Measurements from ENCODE around the gene RAD51B. TPM values are rescaled to one million over a fixed set of nuclear protein-coding genes. Genes with fewer than 3 reads are reported as not detected.

Gene RAD51B
- total and polyA plus RNA-seq, 8 donors: 1.8 to 30.7 (median 15.3) TPM

DNA sequence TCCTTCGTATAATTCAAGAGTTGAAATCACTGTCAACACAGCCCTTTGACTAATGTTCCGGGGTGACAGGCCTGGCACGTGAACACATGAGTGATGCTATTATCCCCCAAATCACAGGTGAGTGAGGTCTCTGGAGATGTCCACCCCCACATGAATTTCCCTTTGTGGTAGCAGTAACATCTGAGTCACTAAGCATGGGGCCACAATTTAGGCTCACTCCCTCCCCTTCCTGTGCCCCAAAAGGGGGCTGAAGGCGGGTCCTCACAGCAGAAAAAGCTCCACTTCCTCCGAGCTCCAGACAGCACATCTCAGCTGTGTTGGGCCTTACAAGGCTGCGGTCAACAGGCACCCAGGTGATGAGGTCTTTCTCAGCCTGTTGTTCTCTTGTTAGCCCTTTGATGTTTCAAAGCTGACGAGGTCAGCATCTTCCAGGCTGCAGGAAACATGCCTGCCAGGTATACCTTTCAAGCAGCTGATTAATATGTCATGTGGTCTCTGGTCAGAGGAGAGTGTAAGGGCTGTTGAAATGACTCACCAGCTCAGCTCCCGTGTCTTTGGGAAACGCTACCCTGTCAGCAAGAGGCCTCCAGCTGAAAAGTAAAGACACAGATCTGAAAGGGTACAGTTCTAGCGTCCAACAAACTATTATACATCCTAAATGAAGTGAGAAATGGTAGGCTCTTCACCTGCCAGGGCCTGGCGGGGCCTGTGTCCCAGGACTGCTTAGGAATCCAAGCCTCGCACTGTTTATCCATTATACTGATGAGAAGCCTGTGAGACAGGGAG is 866.0 kb downstream of the RAD51B start:
- WGBS, 5 donors: 62 to 74% (median 72%) methylated on average over 11 to 12 of the region's 12 CpGs
- Histone ChIP-seq H3K36me3 (no peaks in the 10 kb centered on the region), H3K27ac (peak overlapping the region in 4 of 5 donors; percentile 17 to 82 (median 76)), H3K4me1 (peaks cover 30 to 75% (median 53%) of the 10 kb centered on the region in 4 donors), H3K4me3 (no peak overlapping the region), H3K27me3 (no peaks in the 10 kb centered on the region), H3K9me3 (no peaks in the 10 kb centered on the region)
- no peak for TF ChIP-seq CTCF (IDR thresholded peaks at IDR 0.05)
- TF ChIP-seq POLR2AphosphoS5 (IDR thresholded peaks at IDR 0.05): peak in 1 of 3 donors; percentile 53
- intact Hi-C loops (cut with DNase I; ENCODE audit: low total_unique reads): no loop called here
- DNase-seq: peak in 1 of 2 donors; percentile 84

DNA sequence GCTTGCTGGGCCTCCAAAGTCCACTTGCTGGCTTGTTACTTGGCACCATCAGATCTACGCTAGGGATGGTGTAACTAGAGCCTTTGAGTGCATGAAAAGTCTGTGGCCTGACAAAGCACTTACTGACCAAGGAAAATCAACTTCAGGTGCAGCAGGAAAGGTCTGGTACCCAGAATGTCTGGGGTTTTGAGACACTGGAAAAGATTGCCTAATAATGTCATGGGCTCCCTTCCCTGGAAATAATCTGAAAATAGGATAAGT is 866.6 kb downstream of the RAD51B start:
- no peak for DNase-seq
- TF ChIP-seq POLR2A (IDR thresholded peaks at IDR 0.05): no peak
- no peak for TF ChIP-seq EP300 (IDR thresholded peaks at IDR 0.05)
- no peak for TF ChIP-seq CTCF (IDR thresholded peaks at IDR 0.05)
- no peak for TF ChIP-seq POLR2AphosphoS5 (IDR thresholded peaks at IDR 0.05)
- H3K4me3 ChIP-seq: no peak overlapping the region
- H3K27me3 ChIP-seq: no peaks in the 10 kb centered on the region
- 94 to 100% (median 100%) methylated on average over 1 of the region's 1 CpG for WGBS, 5 donors
- H3K4me1 ChIP-seq: peaks cover 25 to 69% (median 49%) of the 10 kb centered on the region in 4 donors
- H3K9me3 ChIP-seq: no peaks in the 10 kb centered on the region
- no peaks in the 10 kb centered on the region for H3K36me3 ChIP-seq
- H3K27ac ChIP-seq: peak overlapping the region in 4 of 5 donors; percentile 8 to 82 (median 76)
- intact Hi-C loops (cut with DNase I; ENCODE audit: low total_unique reads): no loop called here

DNA sequence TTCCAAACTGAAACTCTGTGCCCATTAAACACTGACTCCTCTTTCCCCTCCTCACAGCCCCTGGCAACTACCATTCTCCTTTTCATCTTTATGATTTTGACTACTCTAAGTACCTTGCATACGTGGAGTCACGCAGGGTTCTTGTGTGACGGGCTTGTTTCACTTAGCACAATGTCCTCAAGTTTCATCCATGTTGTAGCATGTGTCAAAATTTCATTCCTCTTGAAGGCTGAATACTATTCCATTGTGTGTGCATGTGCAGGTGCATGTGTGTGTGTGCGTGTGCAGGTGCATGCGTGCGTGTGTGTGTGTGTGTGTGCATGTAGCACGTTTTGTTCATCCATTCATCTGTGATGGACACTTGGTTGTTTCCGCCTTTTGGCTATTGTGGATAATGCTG is 867.1 kb downstream of the RAD51B start:
- no peaks in the 10 kb centered on the region for H3K27me3 ChIP-seq
- TF ChIP-seq CTCF (IDR thresholded peaks at IDR 0.05) (no peak), POLR2AphosphoS5 (IDR thresholded peaks at IDR 0.05) (no peak), POLR2A (IDR thresholded peaks at IDR 0.05) (no peak), EP300 (IDR thresholded peaks at IDR 0.05) (no peak)
- no peaks in the 10 kb centered on the region for H3K9me3 ChIP-seq
- no peak for DNase-seq
- H3K4me1 ChIP-seq: peaks cover 20 to 63% (median 43%) of the 10 kb centered on the region in 4 donors
- 90 to 97% (median 92%) methylated on average over 8 of the region's 8 CpGs for WGBS, 5 donors
- H3K27ac ChIP-seq: peak overlapping the region in 1 of 5 donors; percentile 76
- no peaks in the 10 kb centered on the region for H3K36me3 ChIP-seq
- intact Hi-C loops (cut with DNase I; ENCODE audit: low total_unique reads): no loop called here
- no peak overlapping the region for H3K4me3 ChIP-seq

DNA sequence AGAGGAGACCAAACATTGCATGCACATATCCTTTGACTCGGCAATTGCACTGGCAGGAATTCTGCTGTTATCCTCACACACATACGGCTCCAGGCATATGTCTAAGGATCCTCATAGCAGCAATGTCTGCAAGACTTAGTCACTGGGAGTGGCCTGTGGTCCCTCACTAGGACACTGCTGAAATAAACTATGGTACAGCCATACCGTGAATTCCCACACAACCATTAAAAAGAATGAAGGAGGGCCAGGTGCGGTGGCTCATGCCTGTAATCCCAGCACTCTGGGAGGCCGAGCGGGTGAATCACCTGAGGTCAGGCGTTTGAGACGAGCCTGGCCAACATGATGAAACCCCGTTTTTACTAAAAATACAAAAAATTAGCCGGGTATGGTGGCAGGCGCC is 868.2 kb downstream of the RAD51B start:
- no peak for DNase-seq
- TF ChIP-seq EP300 (IDR thresholded peaks at IDR 0.05) (no peak), CTCF (IDR thresholded peaks at IDR 0.05) (no peak), POLR2AphosphoS5 (IDR thresholded peaks at IDR 0.05) (no peak)
- Histone ChIP-seq H3K36me3 (no peaks in the 10 kb centered on the region), H3K4me3 (no peak overlapping the region), H3K9me3 (no peaks in the 10 kb centered on the region), H3K4me1 (peaks cover 16 to 53% (median 38%) of the 10 kb centered on the region in 4 donors), H3K27me3 (no peaks in the 10 kb centered on the region), H3K27ac (no peak overlapping the region)
- intact Hi-C loops (cut with DNase I; ENCODE audit: low total_unique reads): no loop called here
- 84 to 93% (median 90%) methylated on average over 11 of the region's 11 CpGs for WGBS, 5 donors
